K562 (cell line): ENCODE data around the gene BRD7. TPM values are rescaled to one million over a fixed set of nuclear protein-coding genes. Genes with fewer than 3 reads are reported as not detected.
A peak's percentile ranks its signal among the peaks of the same experiment; 100 is the strongest.

Experiments used
- ARHGAP35 ChIP-seq: fragments of 450-650 bp; IDR thresholded peaks from 2 replicates; pipeline ENCODE4 v1.6.1; 2018; ENCODE audit not compliant: partially characterized antibody
- BRCA1 ChIP-seq, 2 experiments: fragments of 450-650 bp in 1 of 2; sonication (generic) in 1 of 2; formaldehyde crosslinking in 1 of 2; IDR thresholded peaks; 2 replicates each; pipeline versions ENCODE4 v1.5.0 to v1.6.1; 2017 to 2020; ENCODE audit warnings: mild to moderate bottlenecking in 1 of 2, missing genetic modification reagents in 1 of 2
- CBFA2T3 ChIP-seq: fragments of 450-650 bp; IDR thresholded peaks from 2 replicates; pipeline ENCODE4 v1.6.1; 2017
- CBX8 ChIP-seq: fragments of 200-600 bp; sonication (generic); IDR thresholded peaks from 2 replicates; pipeline ENCODE4 v1.6.1; 2012; ENCODE audit warnings: borderline replicate concordance, mixed run types, low read depth, mild to moderate bottlenecking, moderate library complexity, mixed read lengths, low read length, control low read depth, inconsistent platforms; ENCODE audit not compliant: poor library complexity, severe bottlenecking; ENCODE audit errors: extremely low read depth
- CC2D1A ChIP-seq: fragments of 450-650 bp; IDR thresholded peaks from 2 replicates; pipeline ENCODE4 v1.6.1; 2017; ENCODE audit warnings: mild to moderate bottlenecking
- CEBPG ChIP-seq, 3 experiments: fragments of 200-800 bp in 1 of 3; sonication (Bioruptor generic) in 1 of 3; sonication (generic) in 1 of 3; formaldehyde crosslinking in 1 of 3; IDR thresholded peaks in 2 of 3; conservative IDR thresholded peaks in 1 of 3; 2 replicates each; pipeline versions ENCODE4 v1.6.1 to v1.8.0; 2016 to 2022; ENCODE audit warnings: missing compliant biosample characterization in 2 of 3, missing genetic modification characterization in 2 of 3, mild to moderate bottlenecking in 1 of 3, missing genetic modification reagents in 1 of 3
- DIDO1 ChIP-seq: fragments of 450-650 bp; IDR thresholded peaks from 2 replicates; pipeline ENCODE4 v1.6.1; 2016; ENCODE audit warnings: low read depth, missing biosample characterization, missing genetic modification characterization
- EP300 ChIP-seq: IDR thresholded peaks from 2 replicates; pipeline ENCODE4 v1.6.1; 2012; ENCODE audit warnings: low read length, improper control_type of control experiment
- FOXJ2 ChIP-seq: fragments of 200-800 bp; sonication (Bioruptor generic); IDR thresholded peaks from 2 replicates; pipeline ENCODE4 v1.6.1; 2016; ENCODE audit warnings: missing genetic modification characterization, missing compliant biosample characterization
- FOXK1 ChIP-seq: sonication (generic); formaldehyde crosslinking; IDR thresholded peaks from 2 replicates; pipeline ENCODE4 v1.8.0; 2022; ENCODE audit warnings: missing genetic modification reagents, mild to moderate bottlenecking, borderline replicate concordance
- HCFC1 ChIP-seq: IDR thresholded peaks from 2 replicates; pipeline ENCODE4 v1.6.1; 2012; ENCODE audit warnings: low read depth, low read length, improper control_type of control experiment
- IFI16 ChIP-seq: fragments of 250-450 bp; sonication (Bioruptor Pico); IDR thresholded peaks from 2 replicates; pipeline ENCODE4 v2.1.2; 2022; ENCODE audit warnings: mild to moderate bottlenecking, inconsistent platforms
- KDM5B ChIP-seq: fragments of 200-600 bp; sonication (generic); IDR thresholded peaks from 2 replicates; pipeline ENCODE4 v1.6.1; 2012; ENCODE audit warnings: low read depth, mild to moderate bottlenecking, moderate library complexity, low read length, control low read depth, inconsistent platforms; ENCODE audit not compliant: insufficient replicate concordance
- MAFG ChIP-seq: fragments of 450-650 bp; conservative IDR thresholded peaks from 2 replicates; pipeline ENCODE4 v1.6.1; 2016; ENCODE audit warnings: missing genetic modification characterization, missing compliant biosample characterization
- MAFK ChIP-seq: IDR thresholded peaks from 2 replicates; pipeline ENCODE4 v1.6.1; 2011; ENCODE audit warnings: low read length, improper control_type of control experiment
- NCOA2 ChIP-seq, 2 experiments: fragments of 450-650 bp; IDR thresholded peaks; 2 replicates each; pipeline ENCODE4 v1.6.1; 2018; ENCODE audit warnings: mild to moderate bottlenecking in 2 of 2, moderate library complexity in 1 of 2; ENCODE audit not compliant: partially characterized antibody in 2 of 2
- NFIX ChIP-seq: fragments of 250-450 bp; sonication (Bioruptor Pico); IDR thresholded peaks from 2 replicates; pipeline ENCODE4 v1.4.0; 2020; ENCODE audit warnings: low read depth, mild to moderate bottlenecking, moderate library complexity
- POLR2A ChIP-seq: fragments of 450-650 bp; conservative IDR thresholded peaks from 2 replicates; pipeline ENCODE4 v1.6.1; 2016
- SREBF1 ChIP-seq: fragments of 150-350 bp; IDR thresholded peaks from 2 replicates; pipeline ENCODE4 v1.6.1; 2014; ENCODE audit warnings: antibody characterized with exemption, low read depth, low read length, borderline replicate concordance
- TAF15 ChIP-seq: fragments of 200-400 bp; formaldehyde crosslinking; IDR thresholded peaks from 2 replicates; pipeline ENCODE4 v1.6.1; 2017; ENCODE audit warnings: mild to moderate bottlenecking, low read depth, low read length, moderate library complexity
- ZC3H8 ChIP-seq: fragments of 450-650 bp; IDR thresholded peaks from 2 replicates; pipeline ENCODE4 v1.6.1; 2017
- ZNF282 ChIP-seq: sonication (generic); formaldehyde crosslinking; IDR thresholded peaks from 2 replicates; pipeline ENCODE4 v1.8.1; 2023; ENCODE audit warnings: missing genetic modification reagents
- ZNF3 ChIP-seq: fragments of 250-450 bp; sonication (Bioruptor Pico); IDR thresholded peaks from 2 replicates; pipeline ENCODE4 v1.5.0; 2021; ENCODE audit warnings: mild to moderate bottlenecking, moderate library complexity
- ZNF695 ChIP-seq: fragments of 450-650 bp; formaldehyde crosslinking; IDR thresholded peaks from 2 replicates; pipeline ENCODE4 v1.4.0; 2020; ENCODE audit warnings: mild to moderate bottlenecking, moderate library complexity
- polyA plus RNA-seq, 8 experiments: library from polyadenylated mRNA; depleted of rRNA in 4 of 8; stranded (reverse) in 5 of 8; unstranded in 3 of 8; fragments of >200 nt; fragmentation: Nextera tagmentation in 2 of 8; fragmentation: Illumina TruSeq in 1 of 8; extraction: Ambion mirVana in 2 of 8; extraction: Trizol in 1 of 8; gene quantifications; 2 replicates each; pipeline versions ENCODE4 v1.2.1 to v1.2.3, GENCODE V29; 2011 to 2014; ENCODE audit warnings: inconsistent platforms in 1 of 8, missing spikeins in 1 of 8
- total RNA-seq, 7 experiments: library from RNA; depleted of rRNA in 6 of 7; stranded (reverse); fragments of >200 nt in 6 of 7; fragmentation: Illumina TruSeq in 2 of 7; extraction: Trizol in 2 of 7; gene quantifications; 2 replicates each; pipeline versions ENCODE4 v1.2.1 to v1.2.3, GENCODE V29; 2011 to 2021; ENCODE audit warnings: low replicate concordance in 1 of 7
- TF ChIP-seq, protein P1 (sequence below): sonication (generic); formaldehyde crosslinking; IDR thresholded peaks from 2 replicates; pipeline ENCODE4 v1.8.0; 2023; ENCODE audit warnings: missing genetic modification reagents, mild to moderate bottlenecking, borderline replicate concordance

BRD7 gene
- total and polyA plus RNA-seq, 9 of the 15 experiments (the other 6 are each of a cell fraction or from before 2014, with no cell fraction given), result 20.6 to 101 (median 68.7) TPM

DNA sequence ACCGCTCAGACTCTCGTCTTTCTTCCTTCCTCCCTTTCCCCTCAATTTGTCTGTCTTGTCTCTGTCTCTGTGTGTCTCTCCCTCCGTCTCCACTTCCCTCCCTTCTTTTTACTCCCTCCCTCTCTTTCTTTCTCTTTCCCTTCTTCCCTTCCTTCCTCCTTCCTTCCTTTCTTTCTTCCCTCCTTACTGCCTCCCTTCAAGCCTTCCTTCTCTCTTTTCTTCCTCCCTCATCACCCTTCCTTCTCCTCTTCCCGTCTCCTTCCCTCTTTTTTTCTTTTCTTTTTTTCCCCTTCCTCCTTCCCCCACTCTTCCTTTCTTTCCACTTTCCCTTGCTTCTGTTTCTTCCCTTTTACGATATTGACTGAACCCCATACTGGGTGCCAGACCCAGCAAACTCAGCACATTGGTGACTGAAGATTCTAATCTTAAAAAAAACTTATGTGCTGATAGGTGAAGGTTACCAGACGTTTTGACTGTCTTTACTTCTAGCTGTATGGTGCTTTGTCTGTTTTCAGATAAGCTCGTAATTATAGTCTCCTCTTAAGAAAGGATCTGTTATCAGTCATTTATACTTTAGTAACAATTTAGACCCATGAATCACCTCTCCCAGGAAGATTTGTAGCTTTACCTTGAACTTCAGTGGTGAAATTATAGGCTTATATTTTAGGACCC, 481 bp upstream of the BRD7 start (continued):
- no peak for TF ChIP-seq FOXJ2 (tag)
- TF ChIP-seq TAF15, result no peak
- TF ChIP-seq HCFC1, result no peak
- peak; percentile 62 for TF ChIP-seq POLR2A
- TF ChIP-seq EP300, result peak; percentile 43
- peak; percentile 92; the same call in 1 of the 2 replicates for TF ChIP-seq ZC3H8
- no peak for TF ChIP-seq NFIX (CRISPR knock-in tag)
- TF ChIP-seq CC2D1A, result peak; percentile 81; the same call in 1 of the 2 replicates
- TF ChIP-seq DIDO1, result peak; percentile 81; the same call in 1 of the 2 replicates
- no peak for TF ChIP-seq ZNF695 (CRISPR knock-in tag)
- peak; percentile 73 for TF ChIP-seq MAFG (tag)
- no peak for TF ChIP-seq CBX8
- TF ChIP-seq CBFA2T3, result peak; percentile 51; the same call in 1 of the 2 replicates
- TF ChIP-seq NCOA2 (IDR thresholded peaks at IDR 0.05; ENCODE audit: partially characterized antibody in 2 of 2), result peak in 1 of 2 experiments; percentile 32
- TF ChIP-seq ZNF3 (CRISPR knock-in tag), result no peak
- 0 out of 2 replicates have a peak, but pooled peaks have one; percentile 27 for TF ChIP-seq MAFK
- TF ChIP-seq ARHGAP35, result peak; percentile 90
- TF ChIP-seq, protein P1, sequence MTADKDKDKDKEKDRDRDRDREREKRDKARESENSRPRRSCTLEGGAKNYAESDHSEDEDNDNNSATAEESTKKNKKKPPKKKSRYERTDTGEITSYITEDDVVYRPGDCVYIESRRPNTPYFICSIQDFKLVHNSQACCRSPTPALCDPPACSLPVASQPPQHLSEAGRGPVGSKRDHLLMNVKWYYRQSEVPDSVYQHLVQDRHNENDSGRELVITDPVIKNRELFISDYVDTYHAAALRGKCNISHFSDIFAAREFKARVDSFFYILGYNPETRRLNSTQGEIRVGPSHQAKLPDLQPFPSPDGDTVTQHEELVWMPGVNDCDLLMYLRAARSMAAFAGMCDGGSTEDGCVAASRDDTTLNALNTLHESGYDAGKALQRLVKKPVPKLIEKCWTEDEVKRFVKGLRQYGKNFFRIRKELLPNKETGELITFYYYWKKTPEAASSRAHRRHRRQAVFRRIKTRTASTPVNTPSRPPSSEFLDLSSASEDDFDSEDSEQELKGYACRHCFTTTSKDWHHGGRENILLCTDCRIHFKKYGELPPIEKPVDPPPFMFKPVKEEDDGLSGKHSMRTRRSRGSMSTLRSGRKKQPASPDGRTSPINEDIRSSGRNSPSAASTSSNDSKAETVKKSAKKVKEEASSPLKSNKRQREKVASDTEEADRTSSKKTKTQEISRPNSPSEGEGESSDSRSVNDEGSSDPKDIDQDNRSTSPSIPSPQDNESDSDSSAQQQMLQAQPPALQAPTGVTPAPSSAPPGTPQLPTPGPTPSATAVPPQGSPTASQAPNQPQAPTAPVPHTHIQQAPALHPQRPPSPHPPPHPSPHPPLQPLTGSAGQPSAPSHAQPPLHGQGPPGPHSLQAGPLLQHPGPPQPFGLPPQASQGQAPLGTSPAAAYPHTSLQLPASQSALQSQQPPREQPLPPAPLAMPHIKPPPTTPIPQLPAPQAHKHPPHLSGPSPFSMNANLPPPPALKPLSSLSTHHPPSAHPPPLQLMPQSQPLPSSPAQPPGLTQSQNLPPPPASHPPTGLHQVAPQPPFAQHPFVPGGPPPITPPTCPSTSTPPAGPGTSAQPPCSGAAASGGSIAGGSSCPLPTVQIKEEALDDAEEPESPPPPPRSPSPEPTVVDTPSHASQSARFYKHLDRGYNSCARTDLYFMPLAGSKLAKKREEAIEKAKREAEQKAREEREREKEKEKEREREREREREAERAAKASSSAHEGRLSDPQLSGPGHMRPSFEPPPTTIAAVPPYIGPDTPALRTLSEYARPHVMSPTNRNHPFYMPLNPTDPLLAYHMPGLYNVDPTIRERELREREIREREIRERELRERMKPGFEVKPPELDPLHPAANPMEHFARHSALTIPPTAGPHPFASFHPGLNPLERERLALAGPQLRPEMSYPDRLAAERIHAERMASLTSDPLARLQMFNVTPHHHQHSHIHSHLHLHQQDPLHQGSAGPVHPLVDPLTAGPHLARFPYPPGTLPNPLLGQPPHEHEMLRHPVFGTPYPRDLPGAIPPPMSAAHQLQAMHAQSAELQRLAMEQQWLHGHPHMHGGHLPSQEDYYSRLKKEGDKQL (CRISPR knock-in tag), result no peak
- no peak for TF ChIP-seq SREBF1
- TF ChIP-seq KDM5B, result no peak
- no peak for TF ChIP-seq ZNF282 (CRISPR knock-in tag)
- TF ChIP-seq BRCA1 (IDR thresholded peaks at IDR 0.05), result no peak
- TF ChIP-seq BRCA1 (CRISPR knock-in tag; IDR thresholded peaks at IDR 0.05), result no peak
- TF ChIP-seq IFI16 (CRISPR knock-in tag), result no peak
- TF ChIP-seq CEBPG (CRISPR knock-in tag; IDR thresholded peaks at IDR 0.05), result no peak
- TF ChIP-seq CEBPG (tag; conservative IDR thresholded peaks at IDR 0.05 in 1 of 2, IDR thresholded peaks at IDR 0.05 in 1 of 2), result no peak
- no peak for TF ChIP-seq FOXK1
